Measurements from ENCODE around the gene MRPL55.

- TF ChIP-seq CTCF (IDR thresholded peaks at IDR 0.05; ENCODE audit: low read length): no peak
- no peak for TF ChIP-seq EZH2 (optimal IDR thresholded peaks at IDR 0.05; ENCODE audit: low read depth, low read length)
Measured at GRCh38 chr1:228148935-228149405, 39.9 kb upstream of the MRPL55 start.
